Breast epithelium (tissue), 4 donors: ENCODE measurements around the gene GCKR. TPM values are rescaled to one million over a fixed set of nuclear protein-coding genes. Genes with fewer than 3 reads are reported as not detected.

ENCODE experiments used
- DNase-seq, 2 donors: peaks; one replicate each; pipeline ENCODE4 v3.0.0-alpha.2; 2019; ENCODE audit warnings: low spot score in 2 of 2
- H3K27ac ChIP-seq, 2 donors: fragments of 200-600 bp; sonication (generic) in 1 of 2; one replicate each; pipeline ENCODE4 v1.5.1; 2016 to 2019; ENCODE audit warnings: mild to moderate bottlenecking in 1 of 2
- H3K27me3 ChIP-seq, 2 donors: fragments of 200-600 bp; sonication (generic) in 1 of 2; one replicate each; pipeline versions ENCODE4 v1.5.1 to v1.6.0; 2017 to 2019; ENCODE audit warnings: control low read depth in 1 of 2, mild to moderate bottlenecking in 1 of 2
- H3K36me3 ChIP-seq: fragments of 200-600 bp; one replicate; pipeline ENCODE4 v1.5.1; 2019
- H3K4me1 ChIP-seq, 2 donors: fragments of 200-600 bp; sonication (generic); one replicate each; pipeline ENCODE4 v1.5.1; 2016 to 2019; ENCODE audit warnings: control low read depth in 1 of 2
- H3K4me3 ChIP-seq, 3 donors: fragments of 200-600 bp; sonication (generic); 1 replicate in 2 of 3; 2 replicates in 1 of 3; pipeline ENCODE4 v1.5.1; 2016 to 2019; ENCODE audit warnings: mild to moderate bottlenecking in 3 of 3, moderate library complexity in 2 of 3
- H3K9me3 ChIP-seq, 2 donors: fragments of 200-600 bp; sonication (generic) in 1 of 2; one replicate each; pipeline ENCODE4 v1.5.1; 2016 to 2019; ENCODE audit warnings: control low read depth in 1 of 2
- CTCF ChIP-seq, 3 donors: fragments of 450-650 bp; IDR thresholded peaks; one replicate each; pipeline ENCODE4 v1.5.1; 2016 to 2017; ENCODE audit warnings: antibody characterized with exemption in 3 of 3, mild to moderate bottlenecking in 3 of 3, moderate library complexity in 3 of 3
- POLR2A ChIP-seq: fragments of 450-650 bp; IDR thresholded peaks from one replicate; pipeline ENCODE4 v1.6.1; 2016; ENCODE audit warnings: antibody characterized with exemption, mild to moderate bottlenecking, moderate library complexity
- POLR2AphosphoS5 ChIP-seq, 3 donors: sonication (generic); formaldehyde crosslinking; IDR thresholded peaks; one replicate each; pipeline ENCODE4 v1.6.1; 2017; ENCODE audit warnings: antibody characterized with exemption in 3 of 3
- intact Hi-C: fragments of 100-400 bp; cut with DNase I; formaldehyde crosslinking; loops from one replicate; pipeline ENCODE4 v1.15.1; 2023; ENCODE audit warnings: low total_unique reads
- total RNA-seq, 3 donors: library from RNA; depleted of rRNA; stranded (reverse); fragments of >200 nt; gene quantifications; one replicate each; pipeline ENCODE4 v1.1.0, GENCODE V29; 2016

Gene GCKR
- total RNA-seq, 3 donors from 2014 or later, result 1.8 to 3.9 TPM; not detected in 1

- DNase-seq, result no peak
- intact Hi-C loops, result no loop called here
- no peak overlapping the region for H3K27ac ChIP-seq
- H3K9me3 ChIP-seq, result no peaks in the 10 kb centered on the region
- TF ChIP-seq POLR2AphosphoS5 (IDR thresholded peaks at IDR 0.05), result no peak
- no peak for TF ChIP-seq CTCF (IDR thresholded peaks at IDR 0.05)
- no peak for TF ChIP-seq POLR2A
- H3K27me3 ChIP-seq, result no peaks in the 10 kb centered on the region
- H3K36me3 ChIP-seq, result no peaks in the 10 kb centered on the region
- no peaks in the 10 kb centered on the region for H3K4me1 ChIP-seq
- H3K4me3 ChIP-seq, result no peak overlapping the region
These were observed 22.1 kb downstream of the GCKR start for GRCh38 chr2:27518782-27519113.

- Histone ChIP-seq H3K36me3 (no peaks in the 10 kb centered on the region), H3K27me3 (no peaks in the 10 kb centered on the region), H3K4me3 (no peak overlapping the region), H3K27ac (no peak overlapping the region), H3K4me1 (no peaks in the 10 kb centered on the region), H3K9me3 (no peaks in the 10 kb centered on the region)
- DNase-seq, result no peak
- intact Hi-C loops, result no loop called here
- TF ChIP-seq POLR2A (no peak), POLR2AphosphoS5 (IDR thresholded peaks at IDR 0.05) (no peak), CTCF (IDR thresholded peaks at IDR 0.05) (no peak)
These were observed 23.7 kb downstream of the GCKR start for GRCh38 chr2:27520316-27520715.

GRCh38 chr2:27522400-27522945, 25.8 kb downstream of the GCKR start:
- intact Hi-C loops, result no loop called here
- no peak for TF ChIP-seq POLR2A
- no peak for TF ChIP-seq POLR2AphosphoS5 (IDR thresholded peaks at IDR 0.05)
- no peak for TF ChIP-seq CTCF (IDR thresholded peaks at IDR 0.05)
- H3K27ac ChIP-seq, result no peak overlapping the region
- H3K4me1 ChIP-seq, result no peaks in the 10 kb centered on the region
- no peaks in the 10 kb centered on the region for H3K9me3 ChIP-seq
- DNase-seq, result no peak
- no peak overlapping the region for H3K4me3 ChIP-seq
- H3K27me3 ChIP-seq, result no peaks in the 10 kb centered on the region
- H3K36me3 ChIP-seq, result no peaks in the 10 kb centered on the region

- Histone ChIP-seq H3K4me3 (no peak overlapping the region), H3K27ac (no peak overlapping the region), H3K27me3 (no peaks in the 10 kb centered on the region), H3K9me3 (no peaks in the 10 kb centered on the region), H3K4me1 (no peaks in the 10 kb centered on the region), H3K36me3 (no peaks in the 10 kb centered on the region)
- DNase-seq, result no peak
- TF ChIP-seq POLR2AphosphoS5 (IDR thresholded peaks at IDR 0.05) (no peak), CTCF (IDR thresholded peaks at IDR 0.05) (no peak), POLR2A (no peak)
- intact Hi-C loops, result no loop called here
These were observed 30.5 kb downstream of the GCKR start for GRCh38 chr2:27527182-27527581.

GRCh38 chr2:27531983-27532382, 35.3 kb downstream of the GCKR start:
- Histone ChIP-seq H3K4me1 (no peaks in the 10 kb centered on the region), H3K27me3 (no peaks in the 10 kb centered on the region), H3K4me3 (no peak overlapping the region), H3K27ac (no peak overlapping the region), H3K9me3 (no peaks in the 10 kb centered on the region), H3K36me3 (no peaks in the 10 kb centered on the region)
- TF ChIP-seq CTCF (IDR thresholded peaks at IDR 0.05), result no peak
- no peak for TF ChIP-seq POLR2A
- no peak for TF ChIP-seq POLR2AphosphoS5 (IDR thresholded peaks at IDR 0.05)
- intact Hi-C loops, result no loop called here
- DNase-seq, result no peak
